Endothelial cell of umbilical vein (primary cell): ENCODE measurements around the gene NKX6-2. TPM values are rescaled to one million over a fixed set of nuclear protein-coding genes. Genes with fewer than 3 reads are reported as not detected.

Source experiments
- BruUV-seq: library from RNA; stranded (reverse); fragments of 400-500 nt; replicated peaks from 2 replicates; lab custom pipeline; 2021; lab: Mats Ljungman, UMichigan
- CTCF ChIA-PET: fragments of 300-600, 350-600 bp; sonication (Branson Sonifier 250); formaldehyde crosslinking; loops from one replicate; lab custom pipeline; 2021; ENCODE audit warnings: antibody characterized with exemption, inconsistent platforms; lab: Charles Lee
- POLR2A ChIA-PET: fragments of 300-600, 350-600 bp; sonication (Branson Sonifier 250); formaldehyde crosslinking; loops from one replicate; lab custom pipeline; 2021; ENCODE audit warnings: antibody characterized with exemption, inconsistent platforms; lab: Charles Lee
- DNase-seq: peaks from one replicate; pipeline ENCODE4 v3.0.0-alpha.2; 2011; ENCODE audit warnings: low read depth, low spot score
- FAIRE-seq: peaks from 2 replicates; lab custom pipeline; 2011; peaks lifted over from hg19 to GRCh38; lab: Jason Lieb, UNC
- H2AFZ ChIP-seq: 2 replicates; pipeline ENCODE4 v1.6.0; 2012; ENCODE audit warnings: low read depth, low read length, control low read depth, inconsistent platforms
- H3K27ac ChIP-seq: 2 replicates; pipeline ENCODE4 v1.5.1; 2011; ENCODE audit warnings: low read depth, mild to moderate bottlenecking, control low read depth, low read length, moderate library complexity; ENCODE audit not compliant: insufficient read depth
- H3K27me3 ChIP-seq, 2 experiments: 2 replicates each; pipeline versions ENCODE4 v1.6.0 to v1.6.1; 2011; ENCODE audit warnings: low read length in 2 of 2, mixed read lengths in 1 of 2; ENCODE audit not compliant: control insufficient read depth in 2 of 2, insufficient read depth in 2 of 2
- H3K36me3 ChIP-seq, 2 experiments: 2 replicates in 1 of 2; 3 replicates in 1 of 2; pipeline ENCODE4 v1.5.1; 2011; ENCODE audit warnings: low read length in 2 of 2, mild to moderate bottlenecking in 1 of 2, moderate library complexity in 1 of 2; ENCODE audit not compliant: control insufficient read depth in 2 of 2, insufficient read depth in 2 of 2; ENCODE audit errors: extremely low read depth in 1 of 2
- H3K4me1 ChIP-seq: 3 replicates; pipeline ENCODE4 v1.5.1; 2011; ENCODE audit warnings: mild to moderate bottlenecking, low read length; ENCODE audit not compliant: control insufficient read depth, insufficient read depth; ENCODE audit errors: extremely low read depth
- H3K4me2 ChIP-seq: 2 replicates; pipeline ENCODE4 v1.6.1; 2011; ENCODE audit warnings: low read length, control low read depth, mixed read lengths; ENCODE audit not compliant: insufficient read depth
- H3K4me3 ChIP-seq, 3 experiments: fragments of 200-600 bp in 1 of 3; sonication (generic), shearing (Covaris generic) in 1 of 3; replicated peaks in 1 of 3; 2 replicates each; pipeline ENCODE4 v1.5.1; 2011 to 2016; ENCODE audit warnings: control low read depth in 3 of 3, low read length in 3 of 3, mild to moderate bottlenecking in 2 of 3, inconsistent platforms in 1 of 3, low read depth in 1 of 3, moderate library complexity in 1 of 3; ENCODE audit not compliant: insufficient read depth in 1 of 3
- H3K79me2 ChIP-seq: 2 replicates; pipeline ENCODE4 v1.6.0; 2012; ENCODE audit warnings: low read length, inconsistent platforms; ENCODE audit not compliant: control insufficient read depth, insufficient read depth
- H3K9ac ChIP-seq: replicated peaks from 2 replicates; pipeline ENCODE3; 2011; ENCODE audit warnings: low read length, control low read depth; ENCODE audit not compliant: insufficient read depth; ENCODE audit errors: extremely low read depth
- H3K9me1 ChIP-seq: replicated peaks from 3 replicates; pipeline ENCODE4 v1.6.0; 2011; ENCODE audit warnings: mild to moderate bottlenecking, low read length; ENCODE audit not compliant: control insufficient read depth, insufficient read depth; ENCODE audit errors: extremely low read depth
- H3K9me3 ChIP-seq: replicated peaks from 2 replicates; pipeline ENCODE4 v1.5.1; 2012; ENCODE audit warnings: low read length, inconsistent platforms; ENCODE audit not compliant: control insufficient read depth, insufficient read depth
- H4K20me1 ChIP-seq: replicated peaks from 2 replicates; pipeline ENCODE3; 2011; ENCODE audit warnings: mild to moderate bottlenecking, low read length; ENCODE audit not compliant: control insufficient read depth, insufficient read depth; ENCODE audit errors: extremely low read depth
- EZH2 ChIP-seq: IDR thresholded peaks from 2 replicates; pipeline ENCODE4 v1.6.1; 2012; ENCODE audit warnings: borderline replicate concordance, low read depth, mild to moderate bottlenecking, moderate library complexity, low read length, inconsistent platforms; ENCODE audit not compliant: severe bottlenecking
- FOS ChIP-seq: IDR thresholded peaks from 2 replicates; pipeline ENCODE4 v1.6.1; 2011; ENCODE audit warnings: mild to moderate bottlenecking, low read length, moderate library complexity, borderline replicate concordance; ENCODE audit not compliant: insufficient read depth
- GATA2 ChIP-seq: IDR thresholded peaks from 2 replicates; pipeline ENCODE4 v1.7.0; 2011; ENCODE audit warnings: low read depth, mild to moderate bottlenecking, moderate library complexity, mixed read lengths, low read length; ENCODE audit not compliant: insufficient read length, insufficient read depth
- JUN ChIP-seq: IDR thresholded peaks from 2 replicates; pipeline ENCODE4 v1.6.1; 2011; ENCODE audit warnings: borderline replicate concordance, low read depth; ENCODE audit not compliant: insufficient read length, insufficient read depth
- MAX ChIP-seq: IDR thresholded peaks from 2 replicates; pipeline ENCODE4 v1.6.1; 2011; ENCODE audit not compliant: insufficient read depth, insufficient read length
- MYC ChIP-seq: IDR thresholded peaks from one replicate; pipeline ENCODE4 v1.6.1; 2011; ENCODE audit warnings: mild to moderate bottlenecking, low read depth, low read length
- POLR2A ChIP-seq: IDR thresholded peaks from 2 replicates; pipeline ENCODE4 v1.6.1; 2012; ENCODE audit warnings: low read depth, mild to moderate bottlenecking, control low read depth, low read length
- POLR2AphosphoS5 ChIP-seq: IDR thresholded peaks from 2 replicates; pipeline ENCODE4 v1.6.1; 2012; ENCODE audit warnings: low read depth, mild to moderate bottlenecking, control low read depth, low read length, moderate library complexity; ENCODE audit not compliant: insufficient read depth
- dilution Hi-C: fragments of 300-500 bp; cut with MboI; formaldehyde crosslinking; loops from one replicate; pipeline ENCODE4 v1.15.0; 2019; ENCODE audit warnings: low sequenced_read_pairs; ENCODE audit not compliant: extremely low pct_ligation_motif_present
- intact Hi-C: fragments of 100-400 bp; cut with micrococcal nuclease; formaldehyde crosslinking; loops from one replicate; pipeline ENCODE4 v1.10.0; 2022
- polyA plus RNA-seq, 4 experiments: library from polyadenylated mRNA; depleted of rRNA in 3 of 4; stranded (reverse) in 3 of 4; unstranded in 1 of 4; fragments of >200 nt; gene quantifications; 2 replicates each; pipeline versions ENCODE4 v1.2.1 to v1.2.3, GENCODE V29; 2011 to 2012; ENCODE audit warnings: missing spikeins in 1 of 4
- total RNA-seq: library from RNA; stranded (reverse); gene quantifications from 2 replicates; pipeline ENCODE4 v1.2.3, GENCODE V29; 2021
- TF ChIP-seq, protein P1 (sequence below), 2 donors: IDR thresholded peaks; 1 replicate in 1 of 2; 2 replicates in 1 of 2; pipeline ENCODE4 v1.5.1; 2011; ENCODE audit warnings: low read length in 2 of 2, mild to moderate bottlenecking in 2 of 2, moderate library complexity in 2 of 2, control low read depth in 1 of 2, inconsistent platforms in 1 of 2, low read depth in 1 of 2; ENCODE audit not compliant: insufficient read depth in 1 of 2; ENCODE audit errors: extremely low read depth in 1 of 2

NKX6-2 gene
- total and polyA plus RNA-seq, 2 donors (not counting 3 experiments of a cell fraction or from before 2014, with no cell fraction given): not detected

DNA sequence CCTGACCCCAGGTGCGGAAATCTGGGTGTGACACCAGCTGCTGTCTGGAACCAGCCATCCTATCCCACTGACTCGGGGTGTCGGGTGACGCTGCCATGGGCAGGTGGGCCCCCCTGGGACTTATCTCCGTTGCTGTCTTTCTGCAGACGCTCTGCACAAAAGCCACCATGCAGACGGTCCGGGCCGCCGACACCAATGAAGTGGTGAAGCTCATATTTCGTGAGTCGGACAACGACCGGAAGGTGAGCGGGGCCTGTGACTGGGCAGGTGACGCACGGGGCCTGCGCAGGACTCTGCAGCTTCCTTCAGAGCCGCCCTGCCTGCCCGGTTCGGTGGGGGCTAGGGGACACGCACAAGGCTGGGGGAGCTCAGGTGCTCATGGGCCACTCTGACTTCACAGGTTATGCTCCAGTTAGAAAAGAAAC, 36.6 kb downstream of the NKX6-2 start:
- no peaks in the 10 kb centered on the region for H3K9me1 ChIP-seq
- intact Hi-C loops: no loop called here

DNA sequence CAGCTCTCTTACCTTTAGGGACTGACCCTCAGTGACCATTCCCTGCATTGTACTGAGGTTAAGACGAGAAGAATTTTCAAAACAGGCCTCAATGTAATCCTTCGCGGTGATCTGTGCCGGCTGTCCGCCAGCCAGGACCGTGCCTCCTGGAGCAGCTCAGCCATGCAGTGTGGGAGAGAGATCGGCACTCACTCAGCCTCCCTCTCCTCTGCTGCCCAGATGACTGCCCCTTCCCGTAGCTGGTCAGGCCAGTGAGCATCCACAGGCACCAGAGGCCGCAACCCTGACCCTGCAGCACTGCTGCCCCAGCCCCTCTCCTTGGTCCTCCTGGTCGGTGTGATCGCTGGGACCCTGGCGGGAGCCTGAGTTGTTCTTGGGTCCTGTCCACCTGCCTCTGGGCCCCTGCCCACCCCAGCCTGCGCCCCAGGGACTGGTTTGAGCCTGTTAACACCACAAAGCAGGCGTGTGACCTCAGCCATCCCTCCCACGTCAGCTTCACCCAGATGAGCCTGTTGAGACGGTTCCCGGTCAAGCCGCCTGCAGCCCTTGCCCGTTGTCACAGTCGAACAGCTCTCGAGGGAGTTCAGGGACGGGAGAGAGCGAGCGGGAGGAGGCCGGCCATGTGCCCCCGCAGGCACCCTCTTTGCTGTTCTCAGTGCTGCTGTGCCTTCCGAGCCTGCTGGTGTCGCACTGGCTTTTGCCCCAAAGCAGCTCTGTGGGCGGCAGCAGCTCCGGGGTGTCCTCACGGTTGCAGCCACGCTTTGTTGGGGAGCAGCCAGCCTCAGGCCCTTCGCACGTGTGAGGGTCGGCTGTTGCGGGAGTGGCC, 37.2 kb downstream of the NKX6-2 start:
- Histone ChIP-seq H3K9ac (no peak overlapping the region), H3K27ac (no peak overlapping the region), H4K20me1 (no peaks in the 10 kb centered on the region), H3K4me3 (no peak overlapping the region), H3K4me1 (no peaks in the 10 kb centered on the region), H3K9me3 (no peaks in the 10 kb centered on the region), H3K4me2 (no peak overlapping the region), H3K36me3 (no peaks in the 10 kb centered on the region), H3K79me2 (no peaks in the 10 kb centered on the region), H2AFZ (no peak overlapping the region), H3K9me1 (no peaks in the 10 kb centered on the region), H3K27me3 (no peaks in the 10 kb centered on the region)
- no peak for DNase-seq
- FAIRE-seq: no peak
- dilution Hi-C loops: no loop called here
- TF ChIP-seq MAX: no peak
- TF ChIP-seq FOS: no peak
- TF ChIP-seq, protein P1, sequence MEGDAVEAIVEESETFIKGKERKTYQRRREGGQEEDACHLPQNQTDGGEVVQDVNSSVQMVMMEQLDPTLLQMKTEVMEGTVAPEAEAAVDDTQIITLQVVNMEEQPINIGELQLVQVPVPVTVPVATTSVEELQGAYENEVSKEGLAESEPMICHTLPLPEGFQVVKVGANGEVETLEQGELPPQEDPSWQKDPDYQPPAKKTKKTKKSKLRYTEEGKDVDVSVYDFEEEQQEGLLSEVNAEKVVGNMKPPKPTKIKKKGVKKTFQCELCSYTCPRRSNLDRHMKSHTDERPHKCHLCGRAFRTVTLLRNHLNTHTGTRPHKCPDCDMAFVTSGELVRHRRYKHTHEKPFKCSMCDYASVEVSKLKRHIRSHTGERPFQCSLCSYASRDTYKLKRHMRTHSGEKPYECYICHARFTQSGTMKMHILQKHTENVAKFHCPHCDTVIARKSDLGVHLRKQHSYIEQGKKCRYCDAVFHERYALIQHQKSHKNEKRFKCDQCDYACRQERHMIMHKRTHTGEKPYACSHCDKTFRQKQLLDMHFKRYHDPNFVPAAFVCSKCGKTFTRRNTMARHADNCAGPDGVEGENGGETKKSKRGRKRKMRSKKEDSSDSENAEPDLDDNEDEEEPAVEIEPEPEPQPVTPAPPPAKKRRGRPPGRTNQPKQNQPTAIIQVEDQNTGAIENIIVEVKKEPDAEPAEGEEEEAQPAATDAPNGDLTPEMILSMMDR (IDR thresholded peaks at IDR 0.05; ENCODE audit: extremely low read depth in 1 of 2, insufficient read depth in 1 of 2, low read depth in 1 of 2, low read length in 2 of 2): no peak
- TF ChIP-seq GATA2: no peak
- TF ChIP-seq POLR2A: no peak
- TF ChIP-seq POLR2AphosphoS5: no peak
- TF ChIP-seq EZH2: no peak
- TF ChIP-seq JUN: no peak
- no peak for TF ChIP-seq MYC
- intact Hi-C loops: no loop called here
- no TSS peak for BruUV-seq
- ChIA-PET CTCF (no interaction called here), POLR2A (no interaction called here)

More for the DNA sequence above, 36.6 kb downstream of the NKX6-2 start:
- no peak overlapping the region for H3K27ac ChIP-seq
- TF ChIP-seq, protein P1 (IDR thresholded peaks at IDR 0.05; ENCODE audit: extremely low read depth in 1 of 2, insufficient read depth in 1 of 2, low read depth in 1 of 2, low read length in 2 of 2): no peak
- no peak for TF ChIP-seq MYC
- H3K4me2 ChIP-seq: no peak overlapping the region
- H2AFZ ChIP-seq: no peak overlapping the region
- no peaks in the 10 kb centered on the region for H3K4me1 ChIP-seq
- H3K79me2 ChIP-seq: no peaks in the 10 kb centered on the region
- DNase-seq: no peak
- dilution Hi-C loops: no loop called here
- CTCF ChIA-PET: no interaction called here
- H4K20me1 ChIP-seq: no peaks in the 10 kb centered on the region
- H3K36me3 ChIP-seq: no peaks in the 10 kb centered on the region
- H3K9me3 ChIP-seq: no peaks in the 10 kb centered on the region
- POLR2A ChIA-PET: no interaction called here
- FAIRE-seq: no peak
- no TSS peak for BruUV-seq
- H3K4me3 ChIP-seq: no peak overlapping the region
- H3K9ac ChIP-seq: no peak overlapping the region
- no peaks in the 10 kb centered on the region for H3K27me3 ChIP-seq
